Aorta (tissue), 5 donors: Measurements from ENCODE around the gene BABAM1. TPM values are rescaled to one million over a fixed set of nuclear protein-coding genes. Genes with fewer than 3 reads are reported as not detected.

Experiments
- ATAC-seq: fragments of 200-7000 bp; cut with Tn5 transposase; one replicate; pipeline ENCODE4 v1.9.1; 2022; ENCODE audit warnings: moderate library complexity; ENCODE audit not compliant: low FRiP score
- DNase-seq, 2 donors: peaks; one replicate each; pipeline ENCODE4 v3.0.0-alpha.2; 2020
- H3K27ac ChIP-seq, 2 donors: one replicate each; pipeline ENCODE4 v1.5.1; 2013; ENCODE audit warnings: low read length in 2 of 2, mild to moderate bottlenecking in 2 of 2, moderate library complexity in 2 of 2, control low read depth in 1 of 2, inconsistent platforms in 1 of 2, low read depth in 1 of 2
- H3K27me3 ChIP-seq, 2 donors: one replicate each; pipeline ENCODE4 v1.6.1; 2013; ENCODE audit warnings: control low read depth in 1 of 2, low read length in 1 of 2, mild to moderate bottlenecking in 1 of 2, moderate library complexity in 1 of 2; ENCODE audit not compliant: insufficient read depth in 2 of 2, control insufficient read depth in 1 of 2
- H3K36me3 ChIP-seq, 2 donors: one replicate each; pipeline ENCODE4 v1.6.1; 2013; ENCODE audit warnings: control low read depth in 1 of 2, low read length in 1 of 2, mild to moderate bottlenecking in 1 of 2; ENCODE audit not compliant: insufficient read depth in 2 of 2, control insufficient read depth in 1 of 2
- H3K4me1 ChIP-seq, 2 donors: one replicate each; pipeline ENCODE4 v1.6.1; 2013; ENCODE audit warnings: low read length in 2 of 2, control low read depth in 1 of 2, mild to moderate bottlenecking in 1 of 2, moderate library complexity in 1 of 2; ENCODE audit not compliant: insufficient read depth in 2 of 2, control insufficient read depth in 1 of 2
- H3K4me3 ChIP-seq, 2 donors: one replicate each; pipeline ENCODE4 v1.5.1; 2013; ENCODE audit warnings: low read length in 2 of 2, control low read depth in 1 of 2, mild to moderate bottlenecking in 1 of 2
- H3K9me3 ChIP-seq: one replicate; pipeline ENCODE4 v1.6.1; 2013; ENCODE audit warnings: mild to moderate bottlenecking, low read length; ENCODE audit not compliant: control insufficient read depth
- WGBS, 2 donors: extraction: QIAGEN DNeasy Blood & Tissue Kit; methylation state at CpG; one replicate each; pipeline ENCODE4 v1.1.7; 2013; 5-methylcytosine and 5-hydroxymethylcytosine counted together
- intact Hi-C, 2 donors: fragments of 100-400 bp; cut with DNase I; formaldehyde crosslinking; loops; one replicate each; pipeline versions ENCODE4 v1.14.2 to v1.15.0; 2022
- polyA plus RNA-seq, 2 donors: library from polyadenylated mRNA; stranded (reverse); fragments of 200-250 nt; gene quantifications; one replicate each; pipeline ENCODE4 v1.2.3, GENCODE V29; 2013
- total RNA-seq, 2 donors: library from RNA; stranded (reverse); fragmentation: NEBNext Ultra II Directional; extraction: Animal tissue kit (Norgen Biotek cat#: 25700); gene quantifications; one replicate each; pipeline ENCODE4 v1.2.1, GENCODE V29; 2021
- donor health status: healthy with polysubstance abuse.
- donor health status: Bipolar disorder and iron deficiency.
- donor health status: DM: no; HTN: no; CAD: no.
- donor health status: DM: no; HTN: no; CAD: no.
- donor health status: DM: yes; HTN: yes; CAD: no.

Gene BABAM1
- total and polyA plus RNA-seq, 4 donors, result 55.8 to 102 (median 73.4) TPM

GRCh38 chr19:17326595-17326966, 59.3 kb downstream of the BABAM1 start:
- ATAC-seq, result no peak
- 77 to 83% methylated on average over 11 of the region's 11 CpGs for WGBS, 2 donors
- no peaks in the 10 kb centered on the region for H3K36me3 ChIP-seq
- H3K9me3 ChIP-seq, result no peaks in the 10 kb centered on the region
- H3K27me3 ChIP-seq, result no peaks in the 10 kb centered on the region
- H3K4me3 ChIP-seq, result no peak overlapping the region
- intact Hi-C loops, result no loop called here
- no peak overlapping the region for H3K27ac ChIP-seq
- no peak for DNase-seq
- no peaks in the 10 kb centered on the region for H3K4me1 ChIP-seq

GRCh38 chr19:17327068-17327653, 59.9 kb downstream of the BABAM1 start:
- no peaks in the 10 kb centered on the region for H3K36me3 ChIP-seq
- no peaks in the 10 kb centered on the region for H3K27me3 ChIP-seq
- H3K27ac ChIP-seq, result no peak overlapping the region
- H3K9me3 ChIP-seq, result no peaks in the 10 kb centered on the region
- ATAC-seq, result no peak
- no peak for DNase-seq
- H3K4me1 ChIP-seq, result no peaks in the 10 kb centered on the region
- no peak overlapping the region for H3K4me3 ChIP-seq
- 94 to 96% methylated on average over 25 to 27 of the region's 27 CpGs for WGBS, 2 donors
- intact Hi-C loops, result no loop called here

- WGBS, 2 donors, result 66 to 68% methylated on average over 57 to 64 of the region's 64 CpGs
- Histone ChIP-seq H3K36me3 (no peaks in the 10 kb centered on the region), H3K4me1 (no peaks in the 10 kb centered on the region), H3K9me3 (no peaks in the 10 kb centered on the region), H3K27ac (no peak overlapping the region), H3K27me3 (no peaks in the 10 kb centered on the region), H3K4me3 (no peak overlapping the region)
- intact Hi-C loops, result no loop called here
- DNase-seq (no peak), ATAC-seq (no peak)
Measured at GRCh38 chr19:17327654-17328516, 60.6 kb downstream of the BABAM1 start.

Other genes with a start within 250 kb of the BABAM1 start
- gene CPAMD8, start 240.6 kb upstream of the BABAM1 start, total RNA-seq, result 1 to 10 TPM; 2.6 to 5.4 TPM
- 10 to 100 TPM in 1 of 2 donors, 1 to 10 TPM in 1; 1.9 to 11.9 TPM for gene CPAMD8, start 240.6 kb upstream of the BABAM1 start, polyA plus RNA-seq
- 1 to 10 TPM; 5.8 to 7.2 TPM for gene HAUS8, start 192.0 kb upstream of the BABAM1 start, total RNA-seq
- 10 to 100 TPM in 1 of 2 donors, 1 to 10 TPM in 1; 4.5 to 15.1 TPM for gene HAUS8, start 192.0 kb upstream of the BABAM1 start, polyA plus RNA-seq
- gene MYO9B, start 191.7 kb upstream of the BABAM1 start, total RNA-seq, result 100 to 1,000 TPM; 165 to 176 TPM
- gene MYO9B, start 191.7 kb upstream of the BABAM1 start, polyA plus RNA-seq, result 100 to 1,000 TPM in 1 of 2 donors, 10 to 100 TPM in 1; 34.3 to 183 TPM
- 10 to 100 TPM; 18.7 to 24.0 TPM for gene USE1, start 52.1 kb upstream of the BABAM1 start, total RNA-seq
- 10 to 100 TPM; 47.3 to 75.2 TPM for gene USE1, start 52.1 kb upstream of the BABAM1 start, polyA plus RNA-seq
- gene OCEL1, start 41.2 kb upstream of the BABAM1 start, total RNA-seq, result 10 to 100 TPM; 10.2 to 23.0 TPM
- gene OCEL1, start 41.2 kb upstream of the BABAM1 start, polyA plus RNA-seq, result 10 to 100 TPM; 26.1 to 26.2 TPM
- 10 to 100 TPM; 23.1 to 27.7 TPM for gene NR2F6, start 21.5 kb upstream of the BABAM1 start, total RNA-seq
- 10 to 100 TPM; 10.4 to 19.9 TPM for gene NR2F6, start 21.5 kb upstream of the BABAM1 start, polyA plus RNA-seq
- 10 to 100 TPM in 1 of 2 donors, 1 to 10 TPM in 1; 4.6 to 12.8 TPM for gene USHBP1, start 2.7 kb upstream of the BABAM1 start, total RNA-seq
- under 1 TPM; 0.13 to 0.61 TPM for gene USHBP1, start 2.7 kb upstream of the BABAM1 start, polyA plus RNA-seq
- gene ANKLE1, start 14.5 kb downstream of the BABAM1 start, total RNA-seq, result 1 to 10 TPM in 1 of 2 donors, under 1 TPM in 1; 0.71 to 1.0 TPM
- gene ANKLE1, start 14.5 kb downstream of the BABAM1 start, polyA plus RNA-seq, result under 1 TPM in 1 of 2 donors, not detected in 1; 0.95 TPM
- gene ABHD8, start 36.0 kb downstream of the BABAM1 start, total RNA-seq, result 10 to 100 TPM in 1 of 2 donors, 1 to 10 TPM in 1; 9.8 to 10.8 TPM
- gene ABHD8, start 36.0 kb downstream of the BABAM1 start, polyA plus RNA-seq, result 10 to 100 TPM; 10.8 to 11.6 TPM
- gene MRPL34, start 38.4 kb downstream of the BABAM1 start, total RNA-seq, result 10 to 100 TPM; 41.9 to 53.9 TPM
- 100 to 1,000 TPM; 134 to 177 TPM for gene MRPL34, start 38.4 kb downstream of the BABAM1 start, polyA plus RNA-seq
- 10 to 100 TPM; 21.4 to 33.2 TPM for gene DDA1, start 42.1 kb downstream of the BABAM1 start, total RNA-seq
- 10 to 100 TPM; 24.2 to 71.0 TPM for gene DDA1, start 42.1 kb downstream of the BABAM1 start, polyA plus RNA-seq
- 10 to 100 TPM; 10.9 to 17.4 TPM for gene ANO8, start 67.4 kb downstream of the BABAM1 start, total RNA-seq
- gene ANO8, start 67.4 kb downstream of the BABAM1 start, polyA plus RNA-seq, result 10 to 100 TPM in 1 of 2 donors, 1 to 10 TPM in 1; 1.3 to 19.4 TPM
- 10 to 100 TPM; 16.7 to 27.7 TPM for gene GTPBP3, start 70.1 kb downstream of the BABAM1 start, total RNA-seq
- gene GTPBP3, start 70.1 kb downstream of the BABAM1 start, polyA plus RNA-seq, result 10 to 100 TPM in 1 of 2 donors, 1 to 10 TPM in 1; 3.4 to 32.2 TPM
- 100 to 1,000 TPM; 368 to 411 TPM for gene PLVAP, start 109.9 kb downstream of the BABAM1 start, total RNA-seq
- gene PLVAP, start 109.9 kb downstream of the BABAM1 start, polyA plus RNA-seq, result 10 to 100 TPM in 1 of 2 donors, 1 to 10 TPM in 1; 4.0 to 21.8 TPM
- gene CCDC194, start 126.8 kb downstream of the BABAM1 start, total RNA-seq, result 1 to 10 TPM in 1 of 2 donors, under 1 TPM in 1; 0.71 to 1.7 TPM
- gene CCDC194, start 126.8 kb downstream of the BABAM1 start, polyA plus RNA-seq, result not detected
- gene BST2, start 138.2 kb downstream of the BABAM1 start, total RNA-seq, result 100 to 1,000 TPM in 1 of 2 donors, 10 to 100 TPM in 1; 72.0 to 116 TPM
- 100 to 1,000 TPM; 114 to 171 TPM for gene BST2, start 138.2 kb downstream of the BABAM1 start, polyA plus RNA-seq
- 10 to 100 TPM; 28.5 to 48.0 TPM for gene MVB12A, start 152.6 kb downstream of the BABAM1 start, total RNA-seq
- 10 to 100 TPM; 50.7 to 68.6 TPM for gene MVB12A, start 152.6 kb downstream of the BABAM1 start, polyA plus RNA-seq
- under 1 TPM in 1 of 2 donors, not detected in 1; 0.30 TPM for gene TMEM221, start 181.2 kb downstream of the BABAM1 start, total RNA-seq
- gene TMEM221, start 181.2 kb downstream of the BABAM1 start, polyA plus RNA-seq, result under 1 TPM in 1 of 2 donors, not detected in 1; 0.38 TPM
- not detected for gene NXNL1, start 193.5 kb downstream of the BABAM1 start, total RNA-seq
- not detected for gene NXNL1, start 193.5 kb downstream of the BABAM1 start, polyA plus RNA-seq
- gene SLC27A1, start 203.1 kb downstream of the BABAM1 start, total RNA-seq, result 10 to 100 TPM; 12.0 to 22.2 TPM
- 10 to 100 TPM in 1 of 2 donors, 1 to 10 TPM in 1; 6.8 to 37.8 TPM for gene SLC27A1, start 203.1 kb downstream of the BABAM1 start, polyA plus RNA-seq
- 10 to 100 TPM; 38.0 to 50.6 TPM for gene PGLS, start 244.2 kb downstream of the BABAM1 start, total RNA-seq
- gene PGLS, start 244.2 kb downstream of the BABAM1 start, polyA plus RNA-seq, result 10 to 100 TPM; 31.7 to 90.6 TPM